LNCaP clone FGC (cell line): ENCODE measurements around the gene PLVAP.
"Not testable (repeated sequence)": the region's sequence is repeated elsewhere in the genome, so short reads cannot be mapped to it uniquely, and the experiment has no call there.

Experiments used
- DNase-seq: peaks from one replicate; pipeline ENCODE4 v3.0.0-alpha.2; 2011; ENCODE audit warnings: low read depth
- H3K4me3 ChIP-seq: 2 replicates; pipeline ENCODE4 v1.5.1; 2011; ENCODE audit warnings: mild to moderate bottlenecking, low read depth, low read length, control low read depth
- TF ChIP-seq, protein P1 (sequence below): IDR thresholded peaks from 2 replicates; pipeline ENCODE4 v1.5.1; 2012; ENCODE audit warnings: mild to moderate bottlenecking; ENCODE audit not compliant: control insufficient read depth, insufficient read depth; ENCODE audit errors: extremely low read depth

PLVAP gene

DNA sequence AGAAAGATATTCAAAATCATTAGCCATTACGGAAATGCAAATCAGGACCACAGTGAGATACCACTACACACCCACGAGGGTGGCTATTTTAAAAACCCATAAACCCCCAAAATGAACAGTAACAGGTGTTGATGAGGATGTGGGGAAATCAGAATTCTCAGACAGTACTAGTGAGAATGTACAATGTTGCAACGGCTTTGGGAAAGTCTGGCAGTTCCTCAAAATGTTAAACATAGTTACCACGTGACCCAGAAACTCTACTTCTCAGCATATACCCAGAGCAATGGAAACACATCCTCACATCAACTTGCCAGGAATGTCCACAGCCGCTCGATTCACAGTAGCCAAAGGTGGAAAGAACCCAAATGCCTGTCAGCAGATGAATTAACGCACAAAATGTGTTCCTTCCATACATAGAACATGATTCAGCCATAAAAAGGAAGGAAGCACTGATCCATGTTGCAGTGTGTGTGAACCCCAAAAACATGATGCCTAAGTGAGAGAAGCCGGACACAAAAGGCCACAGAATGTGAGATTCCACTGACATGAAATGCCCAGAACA, 7.0 kb downstream of the PLVAP start:
- H3K4me3 ChIP-seq: no peak overlapping the region
- TF ChIP-seq, protein P1, sequence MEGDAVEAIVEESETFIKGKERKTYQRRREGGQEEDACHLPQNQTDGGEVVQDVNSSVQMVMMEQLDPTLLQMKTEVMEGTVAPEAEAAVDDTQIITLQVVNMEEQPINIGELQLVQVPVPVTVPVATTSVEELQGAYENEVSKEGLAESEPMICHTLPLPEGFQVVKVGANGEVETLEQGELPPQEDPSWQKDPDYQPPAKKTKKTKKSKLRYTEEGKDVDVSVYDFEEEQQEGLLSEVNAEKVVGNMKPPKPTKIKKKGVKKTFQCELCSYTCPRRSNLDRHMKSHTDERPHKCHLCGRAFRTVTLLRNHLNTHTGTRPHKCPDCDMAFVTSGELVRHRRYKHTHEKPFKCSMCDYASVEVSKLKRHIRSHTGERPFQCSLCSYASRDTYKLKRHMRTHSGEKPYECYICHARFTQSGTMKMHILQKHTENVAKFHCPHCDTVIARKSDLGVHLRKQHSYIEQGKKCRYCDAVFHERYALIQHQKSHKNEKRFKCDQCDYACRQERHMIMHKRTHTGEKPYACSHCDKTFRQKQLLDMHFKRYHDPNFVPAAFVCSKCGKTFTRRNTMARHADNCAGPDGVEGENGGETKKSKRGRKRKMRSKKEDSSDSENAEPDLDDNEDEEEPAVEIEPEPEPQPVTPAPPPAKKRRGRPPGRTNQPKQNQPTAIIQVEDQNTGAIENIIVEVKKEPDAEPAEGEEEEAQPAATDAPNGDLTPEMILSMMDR: no peak
- no peak for DNase-seq

DNA sequence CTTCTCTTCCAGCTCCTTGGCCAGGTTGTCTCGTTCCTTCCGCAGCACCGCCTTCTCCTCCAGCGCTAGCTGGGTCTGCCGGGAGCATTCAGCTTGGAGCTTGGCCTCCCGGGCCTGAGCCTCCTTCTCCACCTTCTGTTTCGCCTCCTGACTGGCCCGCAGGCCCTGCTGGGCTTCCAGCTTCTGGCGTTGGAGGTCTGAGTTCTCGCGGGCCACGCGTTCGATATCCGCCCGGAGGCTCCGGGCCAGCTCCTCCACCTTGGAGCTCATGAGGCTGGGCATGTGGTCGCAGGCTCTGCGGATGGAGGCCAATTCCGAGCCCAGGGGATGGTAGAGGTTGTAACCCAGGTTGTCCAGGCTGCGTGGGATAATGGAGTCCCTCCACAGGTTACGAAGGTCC, 11.8 kb downstream of the PLVAP start:
- TF ChIP-seq, protein P1: no peak
- no peak overlapping the region for H3K4me3 ChIP-seq
- no peak for DNase-seq

DNA sequence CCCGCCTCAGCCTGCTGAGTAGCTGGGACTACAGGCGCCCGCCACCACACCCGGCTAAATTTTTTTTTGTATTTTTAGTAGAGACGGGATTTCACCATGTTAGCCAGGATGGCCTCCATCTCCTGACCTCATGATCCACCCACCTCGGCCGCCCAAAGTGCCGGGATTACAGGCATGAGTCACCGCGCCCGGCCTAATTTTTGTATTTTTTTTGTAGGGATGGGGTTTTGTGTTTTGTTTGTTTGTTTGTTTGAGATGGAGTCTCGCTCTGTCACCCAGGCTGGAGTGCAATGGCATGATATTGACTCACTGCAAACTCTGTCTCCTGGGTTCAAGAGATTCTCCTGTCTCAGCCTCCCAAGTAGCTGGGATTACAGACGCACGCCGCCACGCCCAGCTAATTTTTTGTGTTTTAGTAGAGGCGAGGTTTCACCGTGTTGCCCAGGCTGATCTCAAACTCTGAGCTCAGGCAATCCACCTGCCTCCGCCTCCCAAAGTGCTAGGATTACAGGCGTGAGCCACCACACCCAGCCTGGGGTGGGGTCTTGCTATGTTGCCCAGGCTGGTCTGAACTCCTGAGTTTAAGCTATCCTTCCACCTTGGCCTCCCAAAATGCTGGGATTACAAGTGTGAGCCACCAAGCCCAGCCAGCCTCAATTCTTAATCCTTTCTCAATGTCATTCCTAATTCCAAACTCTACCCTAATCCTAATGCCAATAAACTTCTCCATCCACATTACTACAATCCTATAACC, 13.1 kb downstream of the PLVAP start:
- DNase-seq: not testable (repeated sequence)

DNA sequence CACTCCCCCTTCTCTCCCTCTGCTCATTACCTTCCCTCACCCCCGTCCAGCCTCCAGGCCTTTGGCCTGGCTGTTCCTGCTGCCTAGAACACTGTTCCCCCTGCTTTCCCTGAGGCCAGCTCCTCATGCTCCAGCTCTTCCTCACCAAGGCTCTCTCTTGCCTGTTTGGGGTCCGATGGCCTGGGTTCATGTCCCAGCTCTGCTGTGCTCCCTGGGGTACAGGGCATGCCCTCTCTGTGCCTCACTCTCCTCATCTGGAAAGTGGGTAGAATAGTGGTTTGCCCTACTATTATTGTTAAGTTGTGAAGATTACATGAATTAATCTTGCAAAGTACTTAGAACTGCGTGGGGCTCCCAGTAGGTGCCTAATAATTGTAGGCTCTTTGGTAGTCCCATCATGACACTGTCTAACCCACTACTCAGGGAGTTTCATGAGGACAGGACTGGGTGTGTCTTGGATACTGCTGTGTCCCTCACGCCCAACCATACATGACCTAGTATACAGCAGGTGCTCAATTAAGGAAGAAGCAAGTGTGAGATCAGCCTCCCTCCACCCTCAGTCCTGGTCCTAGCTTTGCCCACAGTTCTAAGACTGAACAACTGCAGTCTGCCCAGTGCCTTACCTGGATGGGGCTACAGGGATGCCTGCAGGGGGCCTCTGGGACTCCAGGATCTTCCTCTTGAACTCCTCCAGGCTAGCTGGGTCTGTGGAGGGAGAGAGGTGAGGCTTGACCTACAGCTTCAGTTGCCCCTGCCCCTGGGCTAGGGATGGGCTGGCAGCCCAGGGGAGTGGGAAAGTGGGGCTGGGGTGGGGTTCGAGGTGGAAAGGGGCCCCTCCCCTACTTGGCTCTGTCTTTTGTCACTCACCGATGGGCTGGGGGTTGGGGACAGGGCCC, 17.0 kb downstream of the PLVAP start:
- TF ChIP-seq, protein P1: no peak
- no peak for DNase-seq
- H3K4me3 ChIP-seq: no peak overlapping the region

More for the DNA sequence above, 13.1 kb downstream of the PLVAP start:
- not testable (repeated sequence) for H3K4me3 ChIP-seq

DNA sequence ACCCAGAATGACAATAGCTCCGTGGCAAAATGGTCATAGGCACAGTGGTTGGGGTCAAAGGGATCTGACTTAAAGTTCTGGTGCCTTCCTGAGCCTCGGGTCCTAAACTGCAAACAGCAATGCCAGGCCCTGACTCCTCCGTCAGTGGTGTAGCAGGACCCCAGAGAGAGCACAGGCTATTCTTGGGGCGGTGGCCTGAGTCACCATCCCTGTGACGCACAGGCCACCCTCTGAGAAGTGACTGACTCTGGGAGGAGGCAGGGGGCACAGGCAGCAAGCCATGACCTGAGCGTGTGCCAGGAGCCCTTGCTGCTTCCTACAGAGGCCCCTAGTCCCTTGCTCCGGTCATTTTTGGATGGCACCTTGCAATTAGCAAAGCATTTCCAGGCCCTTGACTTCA, 18.7 kb downstream of the PLVAP start:
- TF ChIP-seq, protein P1: no peak
- H3K4me3 ChIP-seq: no peak overlapping the region
- DNase-seq: no peak

DNA sequence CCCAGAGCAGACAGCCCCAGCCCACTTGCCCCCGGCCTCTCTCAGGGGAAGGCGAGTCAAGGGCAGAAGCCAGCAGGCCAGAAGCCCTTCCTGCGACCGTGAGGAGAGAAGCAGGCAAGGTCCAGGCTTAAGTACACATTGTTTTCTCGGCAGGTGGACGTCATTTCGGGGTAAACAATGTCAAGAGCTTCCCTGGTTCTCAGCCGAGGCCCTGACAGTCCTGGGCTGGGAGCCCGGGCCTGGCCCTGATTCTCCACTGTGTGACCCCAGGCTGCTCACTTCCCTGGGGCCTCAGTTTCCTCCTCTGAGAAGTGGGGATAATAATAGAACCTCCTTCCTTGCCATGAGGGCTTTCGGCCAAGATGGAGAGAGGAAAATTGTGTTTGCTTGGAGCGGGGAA, 19.4 kb downstream of the PLVAP start:
- DNase-seq: no peak
- H3K4me3 ChIP-seq: no peak overlapping the region
- TF ChIP-seq, protein P1: no peak

DNA sequence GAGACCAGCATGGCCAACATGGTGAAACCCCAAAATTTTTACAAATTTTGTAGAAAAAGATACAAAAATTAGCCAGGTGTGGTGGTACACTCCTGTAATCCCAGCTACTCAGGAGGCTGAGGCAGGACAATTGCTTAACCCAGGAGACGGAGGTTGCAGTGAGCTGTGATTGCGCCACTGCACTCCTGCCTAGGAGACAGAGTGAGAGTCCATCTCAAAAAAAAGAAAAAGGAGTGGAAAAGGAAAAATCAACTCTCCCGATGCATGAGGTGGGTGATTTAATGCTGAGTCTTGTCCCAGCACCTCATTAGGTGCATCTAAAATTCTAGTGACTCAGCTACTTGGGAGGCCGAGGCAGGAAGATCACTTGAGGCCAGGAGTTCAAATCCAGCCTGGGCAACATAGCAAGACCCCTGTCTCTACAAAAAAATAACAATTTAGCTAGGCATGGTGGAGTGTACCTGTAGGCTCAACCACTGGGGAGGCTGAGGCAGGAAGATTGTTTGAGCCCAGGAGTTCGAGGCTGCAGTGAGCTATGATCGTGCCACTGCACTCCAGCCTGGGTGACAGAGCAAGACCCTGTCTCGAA, 20.0 kb downstream of the PLVAP start:
- DNase-seq: no peak
- TF ChIP-seq, protein P1: no peak
- no peak overlapping the region for H3K4me3 ChIP-seq
